HG02884 (cell line): Measurements from ENCODE around the gene SNORC.
"Not testable (repeated sequence)": the region's sequence is repeated elsewhere in the genome, so short reads cannot be mapped to it uniquely, and the experiment has no call there.

Experiments
- ATAC-seq: cut with Tn5 transposase; IDR thresholded peaks from one replicate; pipeline ENCODE4 v1.9.1; 2021; ENCODE audit warnings: mild to moderate bottlenecking, moderate library complexity; ENCODE audit not compliant: unreplicated experiment

The SNORC gene

GRCh38 chr2:232894746-232895145 lies 24.7 kb downstream of the SNORC start:
- no peak for ATAC-seq

GRCh38 chr2:232896111-232896510 lies 26.0 kb downstream of the SNORC start:
- no peak for ATAC-seq

- no peak for ATAC-seq
These were observed 26.9 kb downstream of the SNORC start for GRCh38 chr2:232896720-232897597.

GRCh38 chr2:232897598-232898408 lies 27.7 kb downstream of the SNORC start:
- ATAC-seq, result no peak

- ATAC-seq, result no peak
These were observed 28.8 kb downstream of the SNORC start for GRCh38 chr2:232898592-232899543.

- no peak for ATAC-seq
These were observed 31.0 kb downstream of the SNORC start for GRCh38 chr2:232900811-232901735.

- no peak for ATAC-seq
These were observed 31.9 kb downstream of the SNORC start for GRCh38 chr2:232901736-232902578.

GRCh38 chr2:232903989-232904388 lies 33.9 kb downstream of the SNORC start:
- no peak for ATAC-seq

- ATAC-seq, result not testable (repeated sequence)
These were observed 37.0 kb downstream of the SNORC start for GRCh38 chr2:232906867-232907717.

- ATAC-seq, result not testable (repeated sequence)
These were observed 37.6 kb downstream of the SNORC start for GRCh38 chr2:232907718-232908085.

- ATAC-seq, result no peak
These were observed 38.6 kb downstream of the SNORC start for GRCh38 chr2:232908695-232909094.

GRCh38 chr2:232910376-232910775 lies 40.3 kb downstream of the SNORC start:
- ATAC-seq, result no peak

- ATAC-seq, result no peak
These were observed 41.7 kb downstream of the SNORC start for GRCh38 chr2:232911712-232912277.

GRCh38 chr2:232913903-232914302 lies 43.8 kb downstream of the SNORC start:
- no peak for ATAC-seq

- no peak for ATAC-seq
These were observed 49.1 kb downstream of the SNORC start for GRCh38 chr2:232919141-232919540.

- ATAC-seq, result no peak
These were observed 50.0 kb downstream of the SNORC start for GRCh38 chr2:232920055-232920454.

- ATAC-seq, result no peak
These were observed 50.7 kb downstream of the SNORC start for GRCh38 chr2:232920760-232921159.

- ATAC-seq, result no peak
These were observed 54.4 kb downstream of the SNORC start for GRCh38 chr2:232924433-232924832.
